SK-N-SH treated with all-trans-retinoic acid at 6 μM for 48 hours (cell line): ENCODE measurements around the gene SBNO1.

Experiments used
- ARNTL ChIP-seq: fragments of 450-650 bp; formaldehyde crosslinking; IDR thresholded peaks from 2 replicates; pipeline ENCODE4 v1.5.0; 2020; ENCODE audit warnings: low read depth, mild to moderate bottlenecking, moderate library complexity, borderline replicate concordance
- BACH2 ChIP-seq: fragments of 250-450 bp; sonication (Bioruptor Pico); IDR thresholded peaks from 2 replicates; pipeline ENCODE4 v1.9.0; 2021; ENCODE audit warnings: mild to moderate bottlenecking, borderline replicate concordance
- CSDC2 ChIP-seq: fragments of 250-450 bp; sonication (Bioruptor Pico); IDR thresholded peaks from 2 replicates; pipeline ENCODE4 v1.5.0; 2020; ENCODE audit warnings: mild to moderate bottlenecking, moderate library complexity
- RARB ChIP-seq: fragments of 250-450 bp; sonication (Bioruptor Pico); IDR thresholded peaks from 2 replicates; pipeline ENCODE4 v1.8.0; 2021; ENCODE audit warnings: mild to moderate bottlenecking, moderate library complexity
- SNAI2 ChIP-seq: fragments of 250-450 bp; sonication (Bioruptor Pico); IDR thresholded peaks from 2 replicates; pipeline ENCODE4 v1.5.0; 2020; ENCODE audit warnings: mild to moderate bottlenecking, moderate library complexity
- ZFP30 ChIP-seq: fragments of 450-650 bp; formaldehyde crosslinking; IDR thresholded peaks from 2 replicates; pipeline ENCODE4 v1.5.0; 2022; ENCODE audit warnings: mild to moderate bottlenecking, moderate library complexity
- TF ChIP-seq, protein P1 (sequence below): fragments of 250-450 bp; sonication (Bioruptor Pico); IDR thresholded peaks from 2 replicates; pipeline ENCODE4 v1.5.1; 2020; ENCODE audit warnings: low read depth, mild to moderate bottlenecking, moderate library complexity

DNA sequence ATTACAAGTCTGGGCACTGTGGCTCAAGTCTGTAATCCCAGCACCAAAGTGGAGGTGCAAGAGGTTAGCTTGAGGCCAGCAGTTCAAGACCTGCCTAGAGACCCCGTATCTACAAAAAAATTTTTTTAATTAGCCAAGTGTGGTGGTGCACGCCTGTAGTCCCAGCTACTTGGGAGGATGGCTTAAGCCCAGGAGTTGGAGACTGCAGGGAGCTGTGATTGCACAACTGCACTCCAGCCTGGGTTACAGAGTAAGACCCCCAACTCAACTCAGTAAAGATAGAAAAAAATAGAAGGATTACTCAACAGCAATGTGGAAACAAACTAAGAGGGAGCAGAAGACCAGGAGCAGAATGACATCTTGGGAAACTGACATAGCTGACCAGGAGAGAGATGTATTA lies 13.3 kb downstream of the SBNO1 start:
- TF ChIP-seq SNAI2 (no peak), CSDC2 (CRISPR knock-in tag) (no peak), ARNTL (no peak), BACH2 (CRISPR knock-in tag) (no peak), ZFP30 (CRISPR knock-in tag) (no peak), RARB (no peak)
- TF ChIP-seq, protein P1, sequence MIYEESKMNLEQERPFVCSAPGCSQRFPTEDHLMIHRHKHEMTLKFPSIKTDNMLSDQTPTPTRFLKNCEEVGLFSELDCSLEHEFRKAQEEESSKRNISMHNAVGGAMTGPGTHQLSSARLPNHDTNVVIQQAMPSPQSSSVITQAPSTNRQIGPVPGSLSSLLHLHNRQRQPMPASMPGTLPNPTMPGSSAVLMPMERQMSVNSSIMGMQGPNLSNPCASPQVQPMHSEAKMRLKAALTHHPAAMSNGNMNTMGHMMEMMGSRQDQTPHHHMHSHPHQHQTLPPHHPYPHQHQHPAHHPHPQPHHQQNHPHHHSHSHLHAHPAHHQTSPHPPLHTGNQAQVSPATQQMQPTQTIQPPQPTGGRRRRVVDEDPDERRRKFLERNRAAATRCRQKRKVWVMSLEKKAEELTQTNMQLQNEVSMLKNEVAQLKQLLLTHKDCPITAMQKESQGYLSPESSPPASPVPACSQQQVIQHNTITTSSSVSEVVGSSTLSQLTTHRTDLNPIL (CRISPR knock-in tag), result no peak
